Endothelial cell of umbilical vein (primary cell): ENCODE results near the gene ATP5PO. TPM values are rescaled to one million over a fixed set of nuclear protein-coding genes. Genes with fewer than 3 reads are reported as not detected.

Source experiments
- BruUV-seq: library from RNA; stranded (reverse); fragments of 400-500 nt; replicated peaks from 2 replicates; lab custom pipeline; 2021; lab: Mats Ljungman, UMichigan
- CTCF ChIA-PET: fragments of 300-600, 350-600 bp; sonication (Branson Sonifier 250); formaldehyde crosslinking; loops from one replicate; lab custom pipeline; 2021; ENCODE audit warnings: antibody characterized with exemption, inconsistent platforms; lab: Charles Lee
- POLR2A ChIA-PET: fragments of 300-600, 350-600 bp; sonication (Branson Sonifier 250); formaldehyde crosslinking; loops from one replicate; lab custom pipeline; 2021; ENCODE audit warnings: antibody characterized with exemption, inconsistent platforms; lab: Charles Lee
- DNase-seq: peaks from one replicate; pipeline ENCODE4 v3.0.0-alpha.2; 2011; ENCODE audit warnings: low read depth, low spot score
- FAIRE-seq: peaks from 2 replicates; lab custom pipeline; 2011; peaks lifted over from hg19 to GRCh38; lab: Jason Lieb, UNC
- H2AFZ ChIP-seq: 2 replicates; pipeline ENCODE4 v1.6.0; 2012; ENCODE audit warnings: low read depth, low read length, control low read depth, inconsistent platforms
- H3K27ac ChIP-seq: 2 replicates; pipeline ENCODE4 v1.5.1; 2011; ENCODE audit warnings: low read depth, mild to moderate bottlenecking, control low read depth, low read length, moderate library complexity; ENCODE audit not compliant: insufficient read depth
- H3K27me3 ChIP-seq, 2 experiments: 2 replicates each; pipeline versions ENCODE4 v1.6.0 to v1.6.1; 2011; ENCODE audit warnings: low read length in 2 of 2, mixed read lengths in 1 of 2; ENCODE audit not compliant: control insufficient read depth in 2 of 2, insufficient read depth in 2 of 2
- H3K36me3 ChIP-seq, 2 experiments: 2 replicates in 1 of 2; 3 replicates in 1 of 2; pipeline ENCODE4 v1.5.1; 2011; ENCODE audit warnings: low read length in 2 of 2, mild to moderate bottlenecking in 1 of 2, moderate library complexity in 1 of 2; ENCODE audit not compliant: control insufficient read depth in 2 of 2, insufficient read depth in 2 of 2; ENCODE audit errors: extremely low read depth in 1 of 2
- H3K4me1 ChIP-seq: 3 replicates; pipeline ENCODE4 v1.5.1; 2011; ENCODE audit warnings: mild to moderate bottlenecking, low read length; ENCODE audit not compliant: control insufficient read depth, insufficient read depth; ENCODE audit errors: extremely low read depth
- H3K4me2 ChIP-seq: 2 replicates; pipeline ENCODE4 v1.6.1; 2011; ENCODE audit warnings: low read length, control low read depth, mixed read lengths; ENCODE audit not compliant: insufficient read depth
- H3K4me3 ChIP-seq, 3 experiments: fragments of 200-600 bp in 1 of 3; sonication (generic), shearing (Covaris generic) in 1 of 3; replicated peaks in 1 of 3; 2 replicates each; pipeline ENCODE4 v1.5.1; 2011 to 2016; ENCODE audit warnings: control low read depth in 3 of 3, low read length in 3 of 3, mild to moderate bottlenecking in 2 of 3, inconsistent platforms in 1 of 3, low read depth in 1 of 3, moderate library complexity in 1 of 3; ENCODE audit not compliant: insufficient read depth in 1 of 3
- H3K79me2 ChIP-seq: 2 replicates; pipeline ENCODE4 v1.6.0; 2012; ENCODE audit warnings: low read length, inconsistent platforms; ENCODE audit not compliant: control insufficient read depth, insufficient read depth
- H3K9ac ChIP-seq: replicated peaks from 2 replicates; pipeline ENCODE3; 2011; ENCODE audit warnings: low read length, control low read depth; ENCODE audit not compliant: insufficient read depth; ENCODE audit errors: extremely low read depth
- H3K9me1 ChIP-seq: replicated peaks from 3 replicates; pipeline ENCODE4 v1.6.0; 2011; ENCODE audit warnings: mild to moderate bottlenecking, low read length; ENCODE audit not compliant: control insufficient read depth, insufficient read depth; ENCODE audit errors: extremely low read depth
- H3K9me3 ChIP-seq: replicated peaks from 2 replicates; pipeline ENCODE4 v1.5.1; 2012; ENCODE audit warnings: low read length, inconsistent platforms; ENCODE audit not compliant: control insufficient read depth, insufficient read depth
- H4K20me1 ChIP-seq: replicated peaks from 2 replicates; pipeline ENCODE3; 2011; ENCODE audit warnings: mild to moderate bottlenecking, low read length; ENCODE audit not compliant: control insufficient read depth, insufficient read depth; ENCODE audit errors: extremely low read depth
- CTCF ChIP-seq, 2 donors: IDR thresholded peaks; 1 replicate in 1 of 2; 2 replicates in 1 of 2; pipeline ENCODE4 v1.5.1; 2011; ENCODE audit warnings: low read length in 2 of 2, mild to moderate bottlenecking in 2 of 2, moderate library complexity in 2 of 2, control low read depth in 1 of 2, inconsistent platforms in 1 of 2, low read depth in 1 of 2; ENCODE audit not compliant: insufficient read depth in 1 of 2; ENCODE audit errors: extremely low read depth in 1 of 2
- GATA2 ChIP-seq: IDR thresholded peaks from 2 replicates; pipeline ENCODE4 v1.7.0; 2011; ENCODE audit warnings: low read depth, mild to moderate bottlenecking, moderate library complexity, mixed read lengths, low read length; ENCODE audit not compliant: insufficient read length, insufficient read depth
- JUN ChIP-seq: IDR thresholded peaks from 2 replicates; pipeline ENCODE4 v1.6.1; 2011; ENCODE audit warnings: borderline replicate concordance, low read depth; ENCODE audit not compliant: insufficient read length, insufficient read depth
- POLR2A ChIP-seq: IDR thresholded peaks from 2 replicates; pipeline ENCODE4 v1.6.1; 2012; ENCODE audit warnings: low read depth, mild to moderate bottlenecking, control low read depth, low read length
- dilution Hi-C: fragments of 300-500 bp; cut with MboI; formaldehyde crosslinking; loops from one replicate; pipeline ENCODE4 v1.15.0; 2019; ENCODE audit warnings: low sequenced_read_pairs; ENCODE audit not compliant: extremely low pct_ligation_motif_present
- intact Hi-C: fragments of 100-400 bp; cut with micrococcal nuclease; formaldehyde crosslinking; loops from one replicate; pipeline ENCODE4 v1.10.0; 2022
- polyA plus RNA-seq, 4 experiments: library from polyadenylated mRNA; depleted of rRNA in 3 of 4; stranded (reverse) in 3 of 4; unstranded in 1 of 4; fragments of >200 nt; gene quantifications; 2 replicates each; pipeline versions ENCODE4 v1.2.1 to v1.2.3, GENCODE V29; 2011 to 2012; ENCODE audit warnings: missing spikeins in 1 of 4
- total RNA-seq: library from RNA; stranded (reverse); gene quantifications from 2 replicates; pipeline ENCODE4 v1.2.3, GENCODE V29; 2021
- TF ChIP-seq, protein P1 (sequence below): IDR thresholded peaks from 2 replicates; pipeline ENCODE4 v1.6.1; 2011; ENCODE audit not compliant: insufficient read depth, insufficient read length

The ATP5PO gene
- total and polyA plus RNA-seq, 2 donors (not counting 3 experiments of a cell fraction or from before 2014, with no cell fraction given): 187 to 207 TPM

DNA sequence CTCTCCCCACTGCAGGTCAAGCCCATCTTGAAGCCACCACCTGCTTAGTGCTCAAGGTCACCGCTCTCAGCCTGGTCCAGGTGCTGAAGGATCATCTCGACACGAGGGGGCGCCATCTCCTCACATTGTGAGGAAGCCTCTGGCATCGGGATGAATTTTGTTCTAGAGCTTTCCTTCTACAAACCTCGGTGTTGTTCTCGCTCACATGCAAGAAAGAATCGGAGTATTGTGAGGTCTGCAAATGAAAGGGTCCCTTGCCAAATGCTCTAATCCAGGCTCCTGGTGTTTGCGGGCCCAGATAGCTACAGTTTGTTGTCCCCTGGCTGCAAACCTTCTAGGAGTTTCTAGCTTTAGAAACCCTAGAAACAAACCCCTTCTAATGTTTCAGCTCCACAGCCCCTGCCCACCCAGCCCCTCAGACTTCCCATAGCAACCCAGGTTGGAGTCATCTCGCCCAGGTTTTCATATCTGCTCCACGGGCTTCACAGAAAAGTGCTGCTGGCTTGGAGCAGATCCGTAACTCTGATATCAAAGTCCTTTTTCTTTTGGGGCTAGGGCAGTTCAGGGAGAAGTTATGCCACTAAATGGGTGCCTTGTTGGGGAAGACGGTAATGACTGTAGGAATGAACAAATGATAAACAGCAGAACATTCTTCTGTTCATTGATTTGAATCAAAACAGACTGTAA is 8.6 kb upstream of the ATP5PO start:
- Histone ChIP-seq H3K9me1 (no peaks in the 10 kb centered on the region), H3K36me3 (no peaks in the 10 kb centered on the region), H4K20me1 (no peaks in the 10 kb centered on the region), H3K4me2 (no peak overlapping the region), H3K9me3 (no peaks in the 10 kb centered on the region), H3K79me2 (no peaks in the 10 kb centered on the region), H3K4me1 (no peaks in the 10 kb centered on the region), H3K27me3 (peaks cover 5 to 6% of the 10 kb centered on the region in 2 experiments), H3K4me3 (no peak overlapping the region), H2AFZ (no peak overlapping the region), H3K27ac (no peak overlapping the region), H3K9ac (no peak overlapping the region)
- TF ChIP-seq POLR2A: no peak
- TF ChIP-seq CTCF (IDR thresholded peaks at IDR 0.05; ENCODE audit: extremely low read depth in 1 of 2, insufficient read depth in 1 of 2, low read depth in 1 of 2, low read length in 2 of 2): peak; percentile 85 to 86
- no peak for TF ChIP-seq JUN
- TF ChIP-seq, protein P1, sequence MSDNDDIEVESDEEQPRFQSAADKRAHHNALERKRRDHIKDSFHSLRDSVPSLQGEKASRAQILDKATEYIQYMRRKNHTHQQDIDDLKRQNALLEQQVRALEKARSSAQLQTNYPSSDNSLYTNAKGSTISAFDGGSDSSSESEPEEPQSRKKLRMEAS: peak; percentile 26
- no peak for TF ChIP-seq GATA2
- FAIRE-seq: peak; percentile 95
- dilution Hi-C loops: no loop called here
- BruUV-seq: no TSS peak
- intact Hi-C loops: loop anchor here (1.0 to 5.0 kb wide), 5 partner anchors 149 to 424 kb away; partner anchors contain the start of genes MRPS6 and SLC5A3
- ChIA-PET POLR2A (interaction anchor here (0.6 to 0.7 kb wide), 2 partner anchors 45 to 398 kb away, joined by 3 read pairs; no protein-coding TSS in a partner anchor), CTCF (interaction anchor here (0.6 to 8.4 kb wide), 88 partner anchors 9 to 712 kb away, joined by 3 to 867 read pairs (median 5); partner anchors contain the start of genes ATP5PO, DNAJC28, KCNE2 and MRPS6)
- DNase-seq: peak; percentile 78
